C4-2B (cell line): Measurements from ENCODE around the gene RNF20.
"Not testable (repeated sequence)": the region's sequence is repeated elsewhere in the genome, so short reads cannot be mapped to it uniquely, and the experiment has no call there.

Source experiments
- H3K27ac ChIP-seq: fragments of 450-650 bp; 2 replicates; pipeline ENCODE4 v1.5.1; 2017
- CTCF ChIP-seq: fragments of 450-650 bp; conservative IDR thresholded peaks from 2 replicates; pipeline ENCODE4 v1.5.1; 2017; ENCODE audit warnings: mild to moderate bottlenecking
- ZFX ChIP-seq: fragments of 450-650 bp; IDR thresholded peaks from 2 replicates; pipeline ENCODE4 v1.6.1; 2017

RNF20 gene

GRCh38 chr9:101536938-101537337 lies 3.3 kb downstream of the RNF20 start:
- no peak for TF ChIP-seq ZFX
- no peak overlapping the region for H3K27ac ChIP-seq

- no peak overlapping the region for H3K27ac ChIP-seq
- TF ChIP-seq ZFX: no peak
- no peak for TF ChIP-seq CTCF
Measured at GRCh38 chr9:101540069-101540468, 6.4 kb downstream of the RNF20 start.

GRCh38 chr9:101543098-101543735 lies 9.6 kb downstream of the RNF20 start:
- TF ChIP-seq CTCF (peak; percentile 22), ZFX (no peak)

GRCh38 chr9:101549472-101550098 lies 15.9 kb downstream of the RNF20 start:
- not testable (repeated sequence) for H3K27ac ChIP-seq

More at GRCh38 chr9:101543098-101543735, 9.6 kb downstream of the RNF20 start:
- peak overlapping the region; percentile 51 for H3K27ac ChIP-seq

GRCh38 chr9:101561740-101562139 lies 28.1 kb downstream of the RNF20 start:
- no peak overlapping the region for H3K27ac ChIP-seq
- no peak for TF ChIP-seq CTCF
- TF ChIP-seq ZFX: no peak

More at GRCh38 chr9:101549472-101550098, 15.9 kb downstream of the RNF20 start:
- TF ChIP-seq CTCF: peak; percentile 57

- H3K27ac ChIP-seq: no peak overlapping the region
- TF ChIP-seq ZFX (no peak), CTCF (no peak)
Measured at GRCh38 chr9:101562966-101563365, 29.3 kb downstream of the RNF20 start.

- no peak overlapping the region for H3K27ac ChIP-seq
- no peak for TF ChIP-seq ZFX
- TF ChIP-seq CTCF: no peak
Measured at GRCh38 chr9:101564252-101564651, 30.6 kb downstream of the RNF20 start.
